DND-41 (cell line): ENCODE measurements around the gene USP6.

Experiments used
- CTCF ChIP-seq: IDR thresholded peaks from 2 replicates; pipeline ENCODE4 v1.5.1; 2012; ENCODE audit warnings: borderline replicate concordance, low read length, moderate library complexity, mild to moderate bottlenecking; ENCODE audit not compliant: poor library complexity, severe bottlenecking; ENCODE audit errors: extremely low read depth
- EZH2 ChIP-seq: IDR thresholded peaks from 3 replicates; pipeline ENCODE4 v1.6.1; 2012; ENCODE audit warnings: borderline replicate concordance, low read depth, mild to moderate bottlenecking, moderate library complexity, low read length, inconsistent platforms; ENCODE audit not compliant: severe bottlenecking

- TF ChIP-seq EZH2 (no peak), CTCF (no peak)
Measured at GRCh38 chr17:5201011-5201410, 85.2 kb downstream of the USP6 start.
